ENCODE data around the gene VMP1.
"Not testable (repeated sequence)": the region's sequence is repeated elsewhere in the genome, so short reads cannot be mapped to it uniquely, and the experiment has no call there.

VMP1 gene

GRCh38 chr17:59779521-59779920, 72.1 kb downstream of the VMP1 start:
- DNase-seq (ENCODE audit: low spot score), result no peak

DNA sequence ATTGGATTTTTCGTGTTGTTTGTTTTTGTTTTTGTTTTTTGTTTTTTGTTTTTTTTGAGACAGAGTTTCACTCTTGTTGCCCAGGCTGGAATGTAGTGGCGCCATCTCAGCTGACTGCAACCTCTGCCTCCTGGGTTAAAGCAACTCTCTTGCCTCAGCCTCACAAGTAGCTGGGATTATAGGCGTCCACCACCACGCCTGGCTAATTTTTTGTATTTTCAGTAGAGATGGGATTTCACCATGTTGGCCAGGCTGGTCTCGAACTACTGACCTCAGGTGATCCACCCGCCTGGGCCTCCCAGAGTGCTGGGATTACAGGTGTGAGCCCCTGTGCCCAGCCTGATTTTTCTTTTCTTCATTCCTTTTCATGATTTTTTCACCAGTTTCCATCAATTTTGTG, 73.1 kb downstream of the VMP1 start:
- not testable (repeated sequence) for DNase-seq (ENCODE audit: low spot score)

- peak; percentile 30 for DNase-seq (ENCODE audit: low spot score)
Measured at GRCh38 chr17:59783221-59784047, 76.0 kb downstream of the VMP1 start.

DNA sequence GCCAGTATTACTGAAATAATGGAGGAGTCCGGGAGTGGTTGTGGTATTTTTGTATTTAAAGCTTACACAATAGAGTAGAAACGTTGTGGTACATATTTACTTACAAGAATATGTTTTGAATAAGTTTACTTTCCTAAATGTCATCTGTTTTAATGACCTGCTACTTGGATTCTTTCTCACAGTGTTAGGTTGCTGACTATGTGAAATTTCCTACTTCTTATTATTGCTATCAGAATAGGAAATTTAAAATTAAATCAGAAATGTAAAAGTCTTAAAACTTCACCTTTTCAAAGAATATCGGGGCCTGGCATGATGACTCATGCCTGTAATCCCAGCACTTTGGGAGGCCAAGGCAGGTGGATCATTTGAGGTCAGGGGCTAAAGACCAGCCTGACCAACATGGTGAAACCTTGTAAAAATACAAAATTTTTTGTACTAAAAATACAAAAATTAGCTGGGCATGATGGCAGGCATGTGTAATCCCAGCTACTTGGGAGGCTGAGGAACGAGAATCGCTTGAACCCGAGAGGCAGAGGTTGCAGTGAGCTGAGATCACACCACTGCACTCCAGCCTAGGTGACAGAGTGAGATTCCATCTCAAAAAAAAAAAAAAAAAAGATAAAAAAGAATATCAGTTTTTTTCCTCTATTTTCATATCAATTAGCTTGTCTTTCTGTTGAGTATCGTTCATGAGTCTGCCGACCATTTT, 77.8 kb downstream of the VMP1 start:
- DNase-seq (ENCODE audit: low spot score), result no peak

DNA sequence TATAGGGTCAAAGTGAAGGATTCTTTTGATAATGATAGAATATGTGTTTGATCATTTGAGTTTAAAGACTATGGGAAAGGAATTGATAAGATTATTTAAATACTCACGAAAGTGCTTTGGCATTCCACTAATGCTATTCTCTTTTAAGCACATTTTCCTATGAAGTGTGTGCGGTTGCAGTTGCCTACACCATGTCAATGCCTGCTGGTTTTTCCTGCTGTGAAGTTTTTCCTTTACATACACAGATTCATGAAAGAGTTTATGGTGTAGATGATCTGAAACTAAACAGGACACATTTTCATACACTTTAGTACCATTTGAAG, 78.7 kb downstream of the VMP1 start:
- no peak for DNase-seq (ENCODE audit: low spot score)

DNA sequence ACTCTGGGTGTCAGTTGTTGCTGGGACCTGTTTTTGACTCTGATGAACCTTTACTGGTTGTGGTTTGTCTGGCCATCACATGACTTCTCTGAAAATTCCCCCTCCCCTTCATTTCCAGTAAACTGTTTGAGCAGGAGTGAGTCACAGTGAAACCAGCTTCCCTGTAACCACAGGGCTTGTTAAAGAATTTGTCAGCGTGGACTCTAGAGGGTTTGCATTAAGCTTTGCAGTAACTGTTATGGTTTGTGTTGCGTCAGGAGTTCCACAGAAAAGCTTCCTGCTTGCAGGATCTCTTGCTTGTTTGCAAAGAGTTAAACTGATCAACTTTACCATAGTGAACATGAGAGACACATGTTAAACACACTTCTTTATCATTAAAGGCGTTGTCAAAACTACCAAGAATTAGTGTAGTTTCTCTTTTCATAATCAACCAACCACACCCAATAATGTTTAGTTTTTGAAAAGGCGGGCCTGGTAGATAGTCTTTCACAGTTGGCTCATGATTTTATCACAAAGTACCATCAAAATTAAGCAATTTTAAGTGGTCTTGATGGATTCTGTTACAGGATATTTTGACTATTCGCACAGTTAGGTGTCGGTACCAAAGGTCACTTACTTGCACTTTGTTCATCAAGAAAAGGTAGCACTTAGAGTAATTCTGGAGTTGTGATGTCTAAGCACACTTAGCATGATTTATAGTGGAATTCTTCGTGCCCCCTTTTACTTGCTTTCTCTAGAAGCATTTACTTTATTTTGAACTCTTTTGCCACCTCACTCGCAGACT, 79.3 kb downstream of the VMP1 start:
- DNase-seq (ENCODE audit: low spot score), result peak; percentile 59

- not testable (repeated sequence) for DNase-seq (ENCODE audit: low spot score)
Measured at GRCh38 chr17:59789849-59790248, 82.4 kb downstream of the VMP1 start.

DNA sequence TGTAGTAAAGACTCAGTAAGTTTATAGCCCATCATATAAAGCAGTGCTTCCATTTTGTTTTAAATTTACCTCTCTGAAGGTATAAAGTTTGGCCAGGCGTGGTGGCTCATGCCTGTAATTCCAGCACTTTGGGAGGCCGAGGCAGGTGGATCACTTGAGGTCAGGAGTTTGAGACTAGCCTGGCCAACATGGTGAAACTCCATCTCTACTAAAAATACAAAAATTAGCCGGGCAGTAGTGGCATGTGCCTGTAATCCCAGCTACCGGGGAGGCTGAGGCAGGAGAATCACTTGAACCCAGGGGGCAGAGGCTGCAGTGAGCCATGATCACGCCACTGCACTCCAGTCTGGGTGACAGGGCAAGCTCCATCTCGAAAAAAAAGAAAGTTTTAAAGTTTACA, 83.0 kb downstream of the VMP1 start:
- not testable (repeated sequence) for DNase-seq (ENCODE audit: low spot score)

- no peak for DNase-seq (ENCODE audit: low spot score)
Measured at GRCh38 chr17:59790910-59791309, 83.5 kb downstream of the VMP1 start.

DNA sequence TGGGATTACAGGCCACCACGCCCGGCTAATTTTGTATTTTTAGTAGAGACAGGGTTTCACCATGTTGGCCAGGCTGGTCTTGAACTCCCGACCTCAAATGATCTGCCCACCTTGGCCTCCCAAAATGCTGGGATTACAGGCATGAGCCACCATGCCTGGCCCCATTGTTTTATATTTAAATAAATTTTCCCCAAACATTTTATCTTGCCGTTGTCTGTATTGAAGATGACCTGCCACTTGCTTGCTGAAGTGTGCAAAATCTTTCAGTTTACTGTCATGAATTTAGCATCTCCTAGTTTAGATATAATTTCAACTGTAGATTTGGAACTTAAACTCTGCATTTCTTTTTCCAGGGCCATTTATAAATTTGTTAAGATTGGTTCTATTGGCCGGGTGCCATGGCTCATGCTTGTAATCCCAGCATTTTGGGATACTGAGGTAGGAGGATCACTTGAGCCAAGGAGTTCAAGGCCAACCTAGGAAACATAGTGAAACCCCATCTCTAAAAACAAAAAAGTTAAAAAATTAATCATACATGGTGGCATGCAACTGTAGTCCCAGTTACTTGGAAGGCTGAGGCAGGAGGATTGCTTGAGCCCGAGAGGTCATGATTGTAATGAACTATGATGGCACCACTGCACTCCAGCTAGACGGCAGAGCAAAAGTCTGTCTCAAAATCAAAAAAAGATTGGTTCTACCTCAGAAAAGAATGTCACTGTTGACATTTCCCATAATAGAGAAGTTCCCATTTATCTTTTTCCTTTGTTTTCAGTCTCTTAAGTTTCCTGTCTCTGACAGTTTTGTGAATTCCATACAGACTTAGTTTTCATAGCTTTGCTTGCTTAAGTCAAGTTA, 84.4 kb downstream of the VMP1 start:
- no peak for DNase-seq (ENCODE audit: low spot score)

DNA sequence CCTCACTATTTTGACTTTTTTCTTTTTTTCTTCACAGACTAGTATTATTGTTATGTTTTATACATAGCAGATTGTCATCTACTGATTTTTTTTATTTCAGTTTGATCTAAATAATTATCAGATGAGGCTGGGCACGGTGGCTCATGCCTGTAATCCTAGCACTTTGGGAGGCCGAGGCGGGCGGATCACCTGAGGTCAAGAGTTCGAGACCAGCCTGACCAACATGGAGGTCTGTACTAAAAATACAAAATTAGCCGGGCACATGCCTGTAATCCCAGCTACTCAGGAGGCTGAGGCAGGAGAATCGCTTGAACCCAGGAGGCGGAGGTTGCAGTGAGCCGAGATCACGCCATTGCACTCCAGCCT, 85.0 kb downstream of the VMP1 start:
- DNase-seq (ENCODE audit: low spot score), result not testable (repeated sequence)

DNA sequence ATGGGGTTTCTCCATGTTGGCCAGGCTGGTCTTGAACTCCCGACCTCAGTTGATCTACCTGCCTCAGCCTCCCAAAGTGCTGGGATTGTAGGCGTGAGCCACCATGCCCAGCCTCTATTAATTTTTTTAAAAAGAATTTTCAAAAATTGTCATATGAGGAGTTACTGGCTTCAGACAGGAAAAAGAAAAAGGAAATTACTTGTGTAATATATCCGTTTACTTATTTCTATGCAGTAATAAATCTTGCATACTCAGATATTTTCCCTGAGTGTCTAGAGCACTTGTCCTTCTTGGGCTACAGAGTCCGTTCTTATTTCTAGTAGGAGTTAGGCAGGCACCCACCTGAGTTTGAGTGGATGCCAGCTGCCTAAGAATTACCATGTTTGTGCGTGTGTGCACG, 85.8 kb downstream of the VMP1 start:
- no peak for DNase-seq (ENCODE audit: low spot score)

DNA sequence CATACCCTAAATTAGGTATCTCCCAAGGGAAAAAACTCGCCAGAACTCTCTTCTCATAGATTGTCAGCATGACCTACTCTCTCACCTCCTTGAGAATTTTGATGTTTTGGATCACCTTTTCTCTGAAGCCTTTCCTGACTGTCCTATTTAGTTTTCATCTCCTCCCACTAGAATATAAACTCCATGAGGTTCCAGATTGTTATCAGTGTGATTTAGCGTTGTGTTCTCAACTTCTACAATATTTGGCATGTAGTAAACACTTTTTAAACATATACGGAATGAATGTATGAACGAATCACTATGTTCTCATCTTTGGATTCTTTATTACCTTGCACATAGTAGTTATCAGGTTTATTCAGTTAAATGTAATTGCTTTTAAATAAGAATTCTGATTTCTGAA, 88.7 kb downstream of the VMP1 start:
- no peak for DNase-seq (ENCODE audit: low spot score)

DNA sequence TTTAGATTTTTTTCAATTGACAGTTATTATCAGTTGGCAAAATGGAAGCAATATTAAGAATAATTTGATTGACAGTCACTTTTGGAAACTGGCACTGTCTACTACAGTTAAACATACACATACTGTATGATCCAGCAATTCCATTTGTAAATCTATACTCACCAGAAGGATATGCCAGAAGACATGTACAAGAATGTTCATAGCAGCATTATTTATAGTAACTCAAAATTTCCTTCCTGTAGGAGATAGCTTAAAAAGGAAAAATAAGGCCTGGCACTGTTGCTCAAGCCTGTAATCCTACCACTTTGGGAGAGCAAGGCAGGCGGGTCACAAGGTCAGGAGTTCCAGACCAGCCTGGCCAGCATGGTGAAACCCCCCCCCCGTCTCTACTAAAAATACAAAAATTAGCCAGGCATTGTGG, 89.3 kb downstream of the VMP1 start:
- DNase-seq (ENCODE audit: low spot score), result no peak

GRCh38 chr17:59798111-59798510, 90.7 kb downstream of the VMP1 start:
- no peak for DNase-seq (ENCODE audit: low spot score)

DNA sequence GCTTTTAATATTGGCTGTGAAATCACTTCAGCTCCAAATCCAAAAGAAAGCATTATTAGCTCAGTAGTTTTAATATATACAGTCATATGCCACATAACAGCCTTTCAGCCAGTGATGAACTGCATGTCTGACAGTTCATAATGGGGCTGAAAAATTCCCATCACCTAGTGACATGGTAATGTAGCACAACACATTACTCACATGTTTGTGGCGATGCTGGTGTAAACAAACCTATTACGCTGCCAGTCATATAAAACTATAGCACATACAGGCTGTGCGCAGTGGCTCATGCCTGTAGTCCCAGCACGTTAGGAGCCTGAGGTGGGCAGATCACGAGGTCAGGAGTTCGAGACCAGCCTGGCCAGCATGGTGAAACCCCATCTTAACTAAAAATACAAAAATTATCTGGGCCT, 93.1 kb downstream of the VMP1 start:
- no peak for DNase-seq (ENCODE audit: low spot score)

DNA sequence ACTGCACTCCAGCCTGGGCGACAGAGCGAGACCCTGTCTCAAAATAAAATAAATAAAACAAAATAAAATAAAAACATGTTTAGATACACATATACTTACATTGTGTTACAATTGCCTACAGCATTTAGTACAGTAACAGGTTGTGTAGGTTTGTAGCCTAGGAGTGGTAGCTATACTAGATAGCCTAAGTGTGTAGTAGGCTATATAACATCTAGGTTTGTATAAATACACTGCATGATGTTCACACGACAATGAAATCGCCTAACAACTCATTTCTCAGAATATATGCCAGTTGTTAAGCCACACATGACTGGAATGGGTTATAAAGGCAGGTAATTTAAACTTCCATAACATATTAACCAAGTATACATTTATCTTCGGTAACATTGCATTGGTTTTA, 94.7 kb downstream of the VMP1 start:
- DNase-seq (ENCODE audit: low spot score), result no peak

- no peak for DNase-seq (ENCODE audit: low spot score)
Measured at GRCh38 chr17:59804901-59805465, 97.5 kb downstream of the VMP1 start.

GRCh38 chr17:59806322-59806721, 98.9 kb downstream of the VMP1 start:
- DNase-seq (ENCODE audit: low spot score), result not testable (repeated sequence)

DNA sequence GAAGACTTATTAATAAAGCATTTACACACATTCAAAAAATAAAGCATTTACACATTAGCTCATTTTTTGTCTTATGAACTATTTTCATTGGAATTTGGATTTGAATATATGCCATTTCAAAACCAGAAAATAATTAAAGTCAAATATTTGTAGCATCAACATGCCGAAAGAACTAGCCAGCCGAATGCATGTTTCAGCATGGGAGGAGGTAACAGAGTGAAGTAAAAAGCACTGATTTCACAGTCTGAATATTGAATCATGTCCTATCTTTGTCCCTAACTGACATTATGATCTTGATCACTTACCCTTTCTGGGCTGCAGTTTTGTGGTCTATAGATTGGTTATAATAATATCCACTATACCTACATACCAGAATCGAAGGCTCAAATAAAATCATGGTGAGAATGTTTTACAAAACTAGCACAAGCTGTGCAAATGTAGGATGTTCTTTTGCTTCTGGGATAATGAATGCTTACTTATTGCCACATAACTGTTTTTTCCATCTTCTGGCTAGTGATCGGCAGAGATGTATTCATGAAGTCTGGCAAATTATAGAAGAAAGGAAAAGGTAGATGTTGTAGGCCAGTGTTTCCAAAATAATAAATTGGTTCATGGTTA, 100.5 kb downstream of the VMP1 start:
- no peak for DNase-seq (ENCODE audit: low spot score)

DNA sequence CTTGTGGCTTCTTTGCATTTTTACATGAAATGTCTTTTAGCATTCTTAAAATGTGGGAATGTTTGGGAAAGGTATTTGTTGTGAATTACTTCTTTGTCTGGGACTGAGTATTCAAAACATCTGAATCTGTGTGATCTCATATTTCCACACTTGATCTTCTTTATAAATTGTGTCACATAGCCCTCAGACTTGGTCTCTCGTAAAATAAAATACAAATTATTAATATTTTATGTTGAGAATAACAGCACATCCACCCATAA, 103.4 kb downstream of the VMP1 start:
- no peak for DNase-seq (ENCODE audit: low spot score)

All from germinal center (tissue), 1 donor.